IMR-90 (cell line): Measurements from ENCODE around the gene TRMT6. TPM values are rescaled to one million over a fixed set of nuclear protein-coding genes. Genes with fewer than 3 reads are reported as not detected.

Experiments
- ATAC-seq: fragments of 200-7000 bp; cut with Tn5 transposase; 2 replicates; pipeline ENCODE4 v1.9.1; 2020; ENCODE audit warnings: low read depth, mild to moderate bottlenecking, moderate library complexity
- BruUV-seq: library from RNA; stranded (reverse); fragments of 400-500 nt; replicated peaks from 2 replicates; lab custom pipeline; 2021; lab: Mats Ljungman, UMichigan
- CTCF ChIA-PET: fragments of 300-600 bp; formaldehyde crosslinking; extraction: SDS; loops from one replicate; lab custom pipeline; 2021; ENCODE audit warnings: antibody characterized with exemption; lab: Yijun Ruan, JAX
- POLR2A ChIA-PET: fragments of 300-600 bp; sonication (Branson Sonifier 250); formaldehyde crosslinking; loops from one replicate; lab custom pipeline; 2022; ENCODE audit warnings: antibody characterized with exemption; ENCODE audit not compliant: unreplicated experiment; lab: Charles Lee
- DNase-seq: peaks from one replicate; pipeline ENCODE4 v3.0.0; 2013
- H2AFZ ChIP-seq: replicated peaks from 2 replicates; pipeline ENCODE3; 2013; ENCODE audit warnings: low read length, mild to moderate bottlenecking; ENCODE audit not compliant: poor library complexity
- H2AK5ac ChIP-seq: 2 replicates; pipeline ENCODE4 v1.6.1; 2013; ENCODE audit warnings: low read depth, low read length, inconsistent platforms
- H2AK9ac ChIP-seq: replicated peaks from 2 replicates; pipeline ENCODE3; 2013; ENCODE audit warnings: mild to moderate bottlenecking, low read depth, low read length, moderate library complexity; ENCODE audit not compliant: poor library complexity
- H2BK120ac ChIP-seq: 2 replicates; pipeline ENCODE4 v1.6.1; 2013; ENCODE audit warnings: low read depth, low read length, inconsistent platforms
- H2BK15ac ChIP-seq: 3 replicates; pipeline ENCODE4 v1.6.1; 2013; ENCODE audit warnings: low read depth, low read length, inconsistent platforms
- H2BK20ac ChIP-seq: 2 replicates; pipeline ENCODE4 v1.6.1; 2013; ENCODE audit warnings: low read depth, mild to moderate bottlenecking, inconsistent platforms, low read length, moderate library complexity
- H2BK5ac ChIP-seq: 2 replicates; pipeline ENCODE4 v1.6.1; 2013; ENCODE audit warnings: mild to moderate bottlenecking, low read depth, low read length, inconsistent platforms; ENCODE audit not compliant: poor library complexity, severe bottlenecking
- H3K14ac ChIP-seq: replicated peaks from 2 replicates; pipeline ENCODE4 v1.6.1; 2013; ENCODE audit warnings: low read depth, low read length, inconsistent platforms
- H3K18ac ChIP-seq: 2 replicates; pipeline ENCODE4 v1.6.1; 2013; ENCODE audit warnings: low read depth, low read length, control low read depth
- H3K23ac ChIP-seq: 2 replicates; pipeline ENCODE4 v1.6.1; 2013; ENCODE audit warnings: low read depth, low read length, inconsistent platforms
- H3K27ac ChIP-seq: 2 replicates; pipeline ENCODE4 v1.5.1; 2013; ENCODE audit warnings: mild to moderate bottlenecking, control low read depth, low read length; ENCODE audit not compliant: insufficient read depth
- H3K27me3 ChIP-seq: 2 replicates; pipeline ENCODE4 v1.6.1; 2013; ENCODE audit warnings: low read length; ENCODE audit not compliant: control insufficient read depth, insufficient read depth
- H3K36me3 ChIP-seq: 2 replicates; pipeline ENCODE4 v1.6.1; 2013; ENCODE audit warnings: low read length, mixed read lengths; ENCODE audit not compliant: control insufficient read depth, insufficient read depth
- H3K4ac ChIP-seq: 2 replicates; pipeline ENCODE4 v1.6.1; 2013; ENCODE audit warnings: low read depth, low read length, inconsistent platforms
- H3K4me1 ChIP-seq: 2 replicates; pipeline ENCODE4 v1.6.1; 2013; ENCODE audit warnings: low read length, mixed read lengths; ENCODE audit not compliant: control insufficient read depth, insufficient read depth
- H3K4me2 ChIP-seq: 2 replicates; pipeline ENCODE4 v1.6.1; 2013; ENCODE audit warnings: low read depth, mild to moderate bottlenecking, control low read depth, low read length, moderate library complexity
- H3K4me3 ChIP-seq: 2 replicates; pipeline ENCODE4 v1.5.1; 2013; ENCODE audit warnings: low read depth, mild to moderate bottlenecking, control low read depth, low read length, moderate library complexity; ENCODE audit not compliant: insufficient read depth
- H3K56ac ChIP-seq: 2 replicates; pipeline ENCODE4 v1.6.1; 2013; ENCODE audit warnings: low read length, inconsistent platforms; ENCODE audit not compliant: insufficient read depth; ENCODE audit errors: extremely low read depth
- H3K79me1 ChIP-seq, 2 experiments: 2 replicates each; pipeline ENCODE4 v1.6.1; 2013; ENCODE audit warnings: low read length in 2 of 2, inconsistent platforms in 1 of 2, low read depth in 1 of 2
- H3K9ac ChIP-seq: 2 replicates; pipeline ENCODE4 v1.6.1; 2013; ENCODE audit warnings: low read depth, low read length, control low read depth
- H3K9me1 ChIP-seq: 2 replicates; pipeline ENCODE4 v1.6.1; 2013; ENCODE audit warnings: low read length, inconsistent platforms; ENCODE audit not compliant: insufficient read depth
- H3K9me3 ChIP-seq: 2 replicates; pipeline ENCODE4 v1.6.1; 2013; ENCODE audit warnings: low read length; ENCODE audit not compliant: control insufficient read depth, insufficient read depth
- H4K20me1 ChIP-seq: 2 replicates; pipeline ENCODE4 v1.6.1; 2013; ENCODE audit warnings: low read length, inconsistent platforms; ENCODE audit not compliant: insufficient read depth
- H4K5ac ChIP-seq: 2 replicates; pipeline ENCODE4 v1.6.1; 2013; ENCODE audit warnings: mild to moderate bottlenecking, low read depth, low read length, control low read depth
- H4K8ac ChIP-seq, 2 experiments: 2 replicates each; pipeline ENCODE4 v1.6.1; 2013; ENCODE audit warnings: low read depth in 2 of 2, low read length in 2 of 2, control low read depth in 1 of 2, inconsistent platforms in 1 of 2
- H4K91ac ChIP-seq: 2 replicates; pipeline ENCODE4 v1.6.1; 2013; ENCODE audit warnings: low read depth, low read length, inconsistent platforms; ENCODE audit not compliant: insufficient read depth
- BHLHE40 ChIP-seq: fragments of 150-350 bp; IDR thresholded peaks from 2 replicates; pipeline ENCODE4 v1.6.1; 2016; ENCODE audit warnings: mild to moderate bottlenecking, low read depth, low read length
- CEBPB ChIP-seq: IDR thresholded peaks from 2 replicates; pipeline ENCODE4 v1.6.1; 2012; ENCODE audit warnings: low read depth, low read length, improper control_type of control experiment
- CHD1 ChIP-seq: IDR thresholded peaks from 2 replicates; pipeline ENCODE4 v1.6.1; 2012; ENCODE audit warnings: low read depth, low read length, improper control_type of control experiment
- CTCF ChIP-seq: conservative IDR thresholded peaks from 2 replicates; pipeline ENCODE4 v1.5.1; 2012; ENCODE audit warnings: mild to moderate bottlenecking, low read depth, low read length, improper control_type of control experiment
- ELK1 ChIP-seq: fragments of 150-350 bp; IDR thresholded peaks from 2 replicates; pipeline ENCODE4 v1.6.1; 2016; ENCODE audit warnings: low read depth, mild to moderate bottlenecking, low read length, moderate library complexity, borderline replicate concordance
- FOS ChIP-seq: fragments of 150-350 bp; IDR thresholded peaks from 2 replicates; pipeline ENCODE4 v1.6.1; 2016; ENCODE audit warnings: low read depth, low read length
- MAFK ChIP-seq: IDR thresholded peaks from 2 replicates; pipeline ENCODE4 v1.6.1; 2012; ENCODE audit warnings: low read depth, low read length, improper control_type of control experiment
- MAZ ChIP-seq: IDR thresholded peaks from 2 replicates; pipeline ENCODE4 v1.6.1; 2012; ENCODE audit warnings: low read depth, mild to moderate bottlenecking, low read length, improper control_type of control experiment, moderate library complexity, borderline replicate concordance
- MXI1 ChIP-seq: IDR thresholded peaks from 2 replicates; pipeline ENCODE4 v1.6.1; 2012; ENCODE audit warnings: low read depth, mild to moderate bottlenecking, low read length, moderate library complexity, borderline replicate concordance
- NFE2L2 ChIP-seq: fragments of 150-350 bp; IDR thresholded peaks from 2 replicates; pipeline ENCODE4 v1.6.1; 2016; ENCODE audit warnings: low read depth, mild to moderate bottlenecking, low read length
- POLR2A ChIP-seq: IDR thresholded peaks from 2 replicates; pipeline ENCODE4 v1.6.1; 2012; ENCODE audit warnings: mild to moderate bottlenecking, low read depth, low read length
- RAD21 ChIP-seq: IDR thresholded peaks from 2 replicates; pipeline ENCODE4 v1.6.1; 2012; ENCODE audit warnings: low read length, improper control_type of control experiment
- RCOR1 ChIP-seq: IDR thresholded peaks from 2 replicates; pipeline ENCODE4 v1.6.1; 2012; ENCODE audit warnings: mild to moderate bottlenecking, low read length, improper control_type of control experiment; ENCODE audit not compliant: insufficient replicate concordance
- RFX5 ChIP-seq: IDR thresholded peaks from 2 replicates; pipeline ENCODE4 v1.8.0; 2012; ENCODE audit warnings: low read depth, mild to moderate bottlenecking, low read length, moderate library complexity
- SMC3 ChIP-seq: fragments of 150-350 bp; IDR thresholded peaks from 2 replicates; pipeline ENCODE4 v1.6.1; 2016; ENCODE audit warnings: low read depth, mild to moderate bottlenecking, antibody characterized with exemption, low read length, moderate library complexity
- USF2 ChIP-seq: fragments of 150-350 bp; IDR thresholded peaks from 2 replicates; pipeline ENCODE4 v1.6.1; 2017; ENCODE audit warnings: mild to moderate bottlenecking, antibody characterized with exemption, low read length, low read depth
- WGBS, 2 experiments: methylation state at CpG; one replicate each; pipeline versions ENCODE4 v1.1.5 to v1.1.7; 2013; ENCODE audit warnings: missing lambda C conversion rate in 2 of 2; ENCODE audit not compliant: insufficient read length in 1 of 2; ENCODE audit errors: extremely low coverage in 2 of 2; 5-methylcytosine and 5-hydroxymethylcytosine counted together
- dilution Hi-C: fragments of 300-500 bp; cut with HindIII; formaldehyde crosslinking; loops from one replicate; pipeline ENCODE4 v1.14.3; 2018; ENCODE audit warnings: low sequenced_read_pairs; ENCODE audit not compliant: unreplicated experiment
- in situ Hi-C: fragments of 300-500 bp; cut with MboI; formaldehyde crosslinking; loops from 3 replicates; pipeline ENCODE4 v1.14.3; 2019; ENCODE audit warnings: low sequenced_read_pairs, inconsistent platforms, mixed read lengths
- intact Hi-C: fragments of 100-400 bp; cut with micrococcal nuclease; formaldehyde crosslinking; loops from 2 replicates; pipeline ENCODE4 v1.10.0; 2022
- polyA plus RNA-seq, 3 experiments: library from polyadenylated mRNA; depleted of rRNA; stranded (reverse); fragments of >200 nt; gene quantifications; 2 replicates each; pipeline ENCODE4 v1.2.3, GENCODE V29; 2012; ENCODE audit warnings: low replicate concordance in 1 of 3
- total RNA-seq: library from RNA; depleted of rRNA; stranded (reverse); fragments of >200 nt; gene quantifications from 2 replicates; pipeline ENCODE4 v1.2.3, GENCODE V29; 2012

TRMT6 gene
- total and polyA plus RNA-seq, 2 of the 4 experiments (the other 2 are of a cell fraction): 7.2 to 8.0 TPM

- intact Hi-C loops: no loop called here
These were observed 26.9 kb upstream of the TRMT6 start for GRCh38 chr20:5977223-5977622.

More at GRCh38 chr20:5977223-5977622, 26.9 kb upstream of the TRMT6 start:
- H2AFZ ChIP-seq: no peak overlapping the region
- no peak overlapping the region for H3K14ac ChIP-seq
- H3K79me1 ChIP-seq: no peaks in the 10 kb centered on the region
- no peaks in the 10 kb centered on the region for H3K27me3 ChIP-seq
- in situ Hi-C loops (no loop called here), dilution Hi-C loops (no loop called here)
- H3K18ac ChIP-seq: no peak overlapping the region
- no peak overlapping the region for H3K4me3 ChIP-seq
- H3K27ac ChIP-seq: no peak overlapping the region
- no peak overlapping the region for H2BK15ac ChIP-seq
- no peak overlapping the region for H4K5ac ChIP-seq
- ChIA-PET POLR2A (no interaction called here), CTCF (no interaction called here)
- no peaks in the 10 kb centered on the region for H4K20me1 ChIP-seq
- H4K91ac ChIP-seq: no peak overlapping the region
- H3K9ac ChIP-seq: no peak overlapping the region
- no peak overlapping the region for H2AK5ac ChIP-seq
- H3K56ac ChIP-seq: no peak overlapping the region
- TF ChIP-seq NFE2L2: no peak
- no peak for TF ChIP-seq BHLHE40
- TF ChIP-seq MAZ: no peak
- TF ChIP-seq MAFK: no peak
- TF ChIP-seq ELK1: no peak
- TF ChIP-seq RAD21: no peak
- no peak for TF ChIP-seq POLR2A
- no peak for TF ChIP-seq FOS
- no peak for TF ChIP-seq RCOR1
- TF ChIP-seq CEBPB: no peak
- no peak for TF ChIP-seq RFX5
- TF ChIP-seq CHD1: no peak
- no peak for TF ChIP-seq CTCF
- no peak for TF ChIP-seq MXI1
- TF ChIP-seq USF2: no peak
- no peak for TF ChIP-seq SMC3
- H2BK120ac ChIP-seq: no peak overlapping the region
- no peak overlapping the region for H2BK5ac ChIP-seq
- no peak overlapping the region for H4K8ac ChIP-seq
- H2AK9ac ChIP-seq: no peak overlapping the region
- H3K4ac ChIP-seq: no peak overlapping the region
- ATAC-seq: no peak
- H3K9me3 ChIP-seq: no peaks in the 10 kb centered on the region
- H3K4me1 ChIP-seq: peaks cover 2% of the 10 kb centered on the region; the same call in 1 of the 2 replicates
- no TSS peak for BruUV-seq
- WGBS, 2 experiments: no CpG with 5 or more reads among the region's 2 CpGs
- H2BK20ac ChIP-seq: no peak overlapping the region
- no peak overlapping the region for H3K4me2 ChIP-seq
- no peak overlapping the region for H3K23ac ChIP-seq
- no peak for DNase-seq
- no peaks in the 10 kb centered on the region for H3K9me1 ChIP-seq
- H3K36me3 ChIP-seq: peaks cover 4% of the 10 kb centered on the region; the same call in 1 of the 2 replicates
